Heart left ventricle (tissue), 13 donors: ENCODE measurements around the gene NINJ2.

ENCODE experiments used
- POLR2A ChIP-seq, 2 donors: fragments of 450-650 bp; IDR thresholded peaks; one replicate each; pipeline ENCODE4 v1.6.1; 2017; ENCODE audit warnings: antibody characterized with exemption in 2 of 2, mild to moderate bottlenecking in 2 of 2, moderate library complexity in 2 of 2
- TF ChIP-seq, protein P1 (sequence below), 12 donors: fragments of 200-600 bp; sonication (generic) in 4 of 12; IDR thresholded peaks; one replicate each; pipeline versions ENCODE4 v1.5.0 to v1.8.0; 2018 to 2022; ENCODE audit warnings: antibody characterized with exemption in 12 of 12, mild to moderate bottlenecking in 5 of 12
- donor health status: ischemic (EF 13 %, LVEDD 7.1; RV severe dilation, severe dysfunction).
- donor health status: DM: no; HTN: yes; CAD: no.
- donor health status: DM: no; HTN: no; CAD: no.
- donor health status: ischemic (EF 25% LVEDD 6.9; RV normal size, moderate dysfunction).
- donor health status: ischemic (EF 25% LVEDD 5.7; RV mildly dilated, moderate dysfunction).
- donor health status: ischemic (EF 35%, LVEDD 5.7; RV mildly dilated, moderate dysfunction).
- donor health status: nonischemic (EF 11% LVEDD 7.7; RV severe dilation, severe dysfunction).
- donor health status: DM: yes; HTN: yes; CAD: no.
- donor health status: PGD.
- donor health status: ischemic (EF 29% LVEDD 5.4; RV normal size, mild dysfunction).
- donor health status: nonischemic (EF 23%, LVEDD 6.1; RV moderate dilation, normal function).

DNA sequence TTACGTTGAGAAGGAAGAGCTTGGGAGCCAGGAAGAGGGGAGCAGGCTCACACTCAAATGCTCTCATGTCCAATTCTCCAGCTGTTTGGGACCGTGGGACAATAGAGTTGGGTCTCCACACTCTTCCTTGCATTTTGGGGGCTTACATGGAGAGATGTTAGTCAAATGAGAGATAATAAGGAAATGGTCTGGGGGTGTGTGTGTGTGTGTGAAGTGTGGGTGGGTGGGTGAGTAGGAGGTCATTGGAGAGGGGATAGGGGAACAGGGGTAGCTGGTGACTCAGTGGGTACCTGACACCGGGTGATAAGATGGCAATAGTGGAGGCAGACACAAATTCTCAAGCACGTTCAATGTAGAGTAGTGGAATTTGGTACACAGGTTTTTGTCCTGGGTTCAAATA is 135.5 kb downstream of the NINJ2 start:
- TF ChIP-seq, protein P1, sequence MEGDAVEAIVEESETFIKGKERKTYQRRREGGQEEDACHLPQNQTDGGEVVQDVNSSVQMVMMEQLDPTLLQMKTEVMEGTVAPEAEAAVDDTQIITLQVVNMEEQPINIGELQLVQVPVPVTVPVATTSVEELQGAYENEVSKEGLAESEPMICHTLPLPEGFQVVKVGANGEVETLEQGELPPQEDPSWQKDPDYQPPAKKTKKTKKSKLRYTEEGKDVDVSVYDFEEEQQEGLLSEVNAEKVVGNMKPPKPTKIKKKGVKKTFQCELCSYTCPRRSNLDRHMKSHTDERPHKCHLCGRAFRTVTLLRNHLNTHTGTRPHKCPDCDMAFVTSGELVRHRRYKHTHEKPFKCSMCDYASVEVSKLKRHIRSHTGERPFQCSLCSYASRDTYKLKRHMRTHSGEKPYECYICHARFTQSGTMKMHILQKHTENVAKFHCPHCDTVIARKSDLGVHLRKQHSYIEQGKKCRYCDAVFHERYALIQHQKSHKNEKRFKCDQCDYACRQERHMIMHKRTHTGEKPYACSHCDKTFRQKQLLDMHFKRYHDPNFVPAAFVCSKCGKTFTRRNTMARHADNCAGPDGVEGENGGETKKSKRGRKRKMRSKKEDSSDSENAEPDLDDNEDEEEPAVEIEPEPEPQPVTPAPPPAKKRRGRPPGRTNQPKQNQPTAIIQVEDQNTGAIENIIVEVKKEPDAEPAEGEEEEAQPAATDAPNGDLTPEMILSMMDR (IDR thresholded peaks at IDR 0.05), result no peak
- no peak for TF ChIP-seq POLR2A (IDR thresholded peaks at IDR 0.05)
